Islet precursor cell (in vitro differentiated cells): ENCODE results near the gene ZNF689.
"Not testable (repeated sequence)": the region's sequence is repeated elsewhere in the genome, so short reads cannot be mapped to it uniquely, and the experiment has no call there.

Experiments
- DNase-seq: peaks from one replicate; pipeline ENCODE4 v3.0.0-alpha.2; 2018

Gene ZNF689

GRCh38 chr16:30590869-30591268 is 19.3 kb downstream of the ZNF689 start:
- DNase-seq: not testable (repeated sequence)

- not testable (repeated sequence) for DNase-seq
These were observed 20.6 kb downstream of the ZNF689 start for GRCh38 chr16:30589582-30589981.

DNA sequence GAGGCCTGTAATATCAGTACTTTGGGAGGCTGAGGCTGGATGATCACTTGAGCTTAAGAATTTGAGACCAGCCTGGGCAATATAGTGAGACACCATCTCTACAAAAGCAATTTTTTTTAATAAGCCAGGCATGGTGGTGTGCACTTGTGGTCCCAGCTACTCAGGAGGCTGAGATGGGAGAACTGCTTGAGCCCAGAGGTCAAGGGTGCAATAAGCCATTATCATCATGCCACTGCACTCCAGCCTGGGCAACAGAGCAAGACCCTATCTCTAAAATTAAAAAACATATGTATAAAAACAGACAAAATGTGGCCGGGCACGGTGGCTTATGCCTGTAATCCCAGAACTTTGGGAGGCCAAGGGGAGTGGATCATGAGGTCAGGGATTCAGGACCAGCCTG is 21.5 kb downstream of the ZNF689 start:
- no peak for DNase-seq

GRCh38 chr16:30585400-30586191 is 24.6 kb downstream of the ZNF689 start, which contains the start of gene ZNF785:
Gene ZNF785 (minus strand): TSS chr16:30585697. CDS start chr16:30585611, 86 bp downstream.
- peak; percentile 99 for DNase-seq

DNA sequence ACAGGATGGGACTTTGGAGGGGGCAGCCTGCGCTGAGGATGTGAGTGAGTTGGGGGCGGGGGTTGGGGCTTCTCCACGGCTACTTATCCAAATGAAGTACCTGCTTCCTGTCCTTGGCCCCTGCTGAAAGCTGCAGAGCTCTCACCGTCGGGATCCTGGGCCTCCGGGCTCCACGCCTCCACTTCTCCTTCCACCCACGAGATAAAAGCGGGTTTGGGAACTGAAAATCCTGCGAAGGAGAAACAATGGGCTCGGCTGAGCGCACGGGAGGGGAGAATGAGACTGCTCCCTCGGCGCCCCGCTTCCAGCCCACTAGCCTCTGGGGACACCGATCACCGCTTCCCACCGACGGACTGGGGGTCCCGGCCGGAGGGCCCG is 25.2 kb downstream of the ZNF689 start:
- DNase-seq: no peak

- no peak for DNase-seq
These were observed 27.4 kb downstream of the ZNF689 start for GRCh38 chr16:30582611-30583340.

DNA sequence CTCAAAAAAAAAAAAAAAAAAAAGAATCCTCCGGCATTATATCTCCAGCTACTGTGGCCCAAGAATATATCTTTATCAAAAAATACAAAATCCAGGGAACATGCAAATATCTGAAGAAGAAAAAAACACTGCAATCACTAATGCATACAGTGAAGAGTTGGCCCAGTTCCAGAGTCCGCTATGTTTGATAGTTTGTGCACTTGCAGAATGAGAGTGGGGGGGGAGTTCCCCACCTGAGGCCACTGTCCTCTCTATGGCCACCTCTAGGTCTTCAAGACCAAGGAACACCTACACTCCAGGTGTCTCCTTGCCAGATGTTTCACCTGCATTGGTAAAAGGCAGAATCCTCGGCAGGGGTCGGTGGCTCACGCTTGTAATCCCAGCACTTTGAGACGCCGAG is 28.7 kb downstream of the ZNF689 start:
- DNase-seq: no peak

GRCh38 chr16:30574678-30575077 is 35.5 kb downstream of the ZNF689 start:
- DNase-seq: no peak

- DNase-seq: peak; percentile 96
These were observed 38.5 kb downstream of the ZNF689 start, which contains the start of gene ZNF688 for GRCh38 chr16:30571445-30572322. Gene ZNF688 (minus strand): TSS chr16:30571714. CDS start chr16:30571629, 85 bp downstream.

DNA sequence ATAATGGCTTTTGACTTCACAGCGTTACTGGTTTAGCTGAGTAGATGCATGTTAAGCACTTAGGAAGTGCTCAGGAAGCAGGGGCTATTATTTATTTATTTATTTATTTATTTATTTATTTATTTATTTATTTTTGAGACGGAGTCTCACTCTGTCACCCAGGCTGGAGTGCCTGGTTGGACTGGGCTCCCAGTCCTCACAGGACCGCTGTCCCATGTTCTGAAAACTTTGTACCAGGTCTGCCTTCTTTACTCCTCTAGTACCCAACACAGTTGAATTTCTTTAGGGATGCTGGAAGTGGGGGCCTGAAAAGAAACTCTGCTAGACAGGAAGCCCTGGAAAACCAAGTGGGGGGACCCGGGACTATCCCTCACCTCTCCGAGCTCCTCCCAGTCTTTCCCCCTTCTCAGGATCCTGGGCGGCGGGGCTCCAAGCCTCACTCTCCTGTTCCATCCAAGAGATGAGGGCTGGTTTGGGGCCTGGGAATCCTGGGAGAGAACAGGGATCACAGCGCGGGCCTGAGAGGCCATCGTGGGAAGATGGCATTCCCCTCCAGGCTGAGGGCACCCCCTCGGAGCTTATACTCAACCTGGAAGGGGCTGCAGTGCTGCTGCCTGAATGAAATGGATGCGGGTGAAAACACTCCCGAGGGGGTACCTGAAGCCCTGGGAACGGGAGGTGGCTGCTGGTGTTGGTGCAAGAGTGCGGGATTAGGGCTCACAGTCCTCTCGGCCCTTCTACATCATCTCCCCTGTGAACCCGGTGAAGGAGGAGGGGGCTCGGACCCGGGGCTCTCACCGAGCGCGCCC is 39.3 kb downstream of the ZNF689 start:
- DNase-seq: no peak

GRCh38 chr16:30569746-30570635 is 40.2 kb downstream of the ZNF689 start:
- DNase-seq: no peak

GRCh38 chr16:30569281-30569680 is 40.9 kb downstream of the ZNF689 start:
- no peak for DNase-seq

GRCh38 chr16:30567991-30568638 is 42.1 kb downstream of the ZNF689 start:
- no peak for DNase-seq

- DNase-seq: no peak
These were observed 42.8 kb downstream of the ZNF689 start for GRCh38 chr16:30567160-30567990.

DNA sequence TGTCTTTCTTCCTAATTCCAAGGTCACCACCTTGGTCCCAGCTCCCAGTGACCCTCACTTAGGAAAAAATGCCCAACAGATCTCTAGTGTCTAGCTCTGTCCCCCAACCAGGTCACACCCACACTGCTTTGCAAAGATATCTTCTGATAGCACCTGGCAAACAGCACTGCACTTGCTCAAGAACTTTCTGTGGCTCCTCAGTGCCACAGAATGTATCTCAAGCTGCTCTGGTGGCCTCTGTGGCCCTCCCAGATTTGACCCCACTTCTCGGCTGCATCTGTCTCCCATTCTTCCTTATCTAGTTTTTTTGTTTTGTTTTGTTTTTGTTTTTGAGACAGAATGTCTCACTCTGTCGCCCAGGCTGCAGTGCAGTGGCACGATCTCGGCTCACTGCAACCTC is 43.7 kb downstream of the ZNF689 start:
- no peak for DNase-seq

- no peak for DNase-seq
These were observed 44.2 kb downstream of the ZNF689 start for GRCh38 chr16:30565984-30566383.

DNA sequence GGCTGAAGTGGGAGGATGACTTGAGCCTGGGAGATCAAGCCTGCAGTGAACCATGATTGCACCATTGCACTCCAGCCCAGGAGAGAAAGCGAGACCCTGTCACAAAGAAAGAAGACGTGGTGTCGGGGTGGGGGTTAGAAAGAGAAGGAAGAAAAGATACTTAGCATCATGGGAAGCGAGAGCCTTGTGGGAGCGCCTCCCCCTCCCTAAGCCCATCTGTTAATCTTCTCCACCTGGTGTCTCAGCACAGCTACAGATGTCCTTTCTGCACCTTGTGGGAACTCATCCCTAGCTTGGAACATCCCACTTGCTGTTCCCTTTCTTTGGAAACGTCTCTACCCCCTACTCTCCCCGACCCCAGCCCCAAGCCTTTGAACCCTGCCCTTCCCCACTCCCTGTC is 44.7 kb downstream of the ZNF689 start:
- DNase-seq: no peak

DNA sequence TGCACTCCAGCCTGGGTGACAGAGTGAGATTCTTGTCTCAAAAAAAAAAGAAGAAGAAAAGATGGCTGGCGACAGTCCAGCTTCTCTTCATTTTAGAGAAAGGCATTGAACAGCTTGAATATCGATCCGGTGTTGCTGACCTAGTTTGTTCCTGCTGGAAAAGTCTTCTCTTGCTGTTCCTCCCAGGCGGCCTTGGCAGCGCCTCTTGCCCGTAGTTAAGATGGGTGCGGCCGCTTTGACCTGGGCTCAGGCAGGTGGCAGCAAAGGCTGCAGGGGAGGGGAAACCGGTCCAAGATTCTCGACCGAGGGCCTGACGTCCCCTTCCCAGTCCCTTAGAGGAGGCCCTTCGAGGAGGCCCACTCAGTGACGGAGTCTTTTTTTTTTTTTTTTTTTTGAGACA is 48.2 kb downstream of the ZNF689 start:
- no peak for DNase-seq

DNA sequence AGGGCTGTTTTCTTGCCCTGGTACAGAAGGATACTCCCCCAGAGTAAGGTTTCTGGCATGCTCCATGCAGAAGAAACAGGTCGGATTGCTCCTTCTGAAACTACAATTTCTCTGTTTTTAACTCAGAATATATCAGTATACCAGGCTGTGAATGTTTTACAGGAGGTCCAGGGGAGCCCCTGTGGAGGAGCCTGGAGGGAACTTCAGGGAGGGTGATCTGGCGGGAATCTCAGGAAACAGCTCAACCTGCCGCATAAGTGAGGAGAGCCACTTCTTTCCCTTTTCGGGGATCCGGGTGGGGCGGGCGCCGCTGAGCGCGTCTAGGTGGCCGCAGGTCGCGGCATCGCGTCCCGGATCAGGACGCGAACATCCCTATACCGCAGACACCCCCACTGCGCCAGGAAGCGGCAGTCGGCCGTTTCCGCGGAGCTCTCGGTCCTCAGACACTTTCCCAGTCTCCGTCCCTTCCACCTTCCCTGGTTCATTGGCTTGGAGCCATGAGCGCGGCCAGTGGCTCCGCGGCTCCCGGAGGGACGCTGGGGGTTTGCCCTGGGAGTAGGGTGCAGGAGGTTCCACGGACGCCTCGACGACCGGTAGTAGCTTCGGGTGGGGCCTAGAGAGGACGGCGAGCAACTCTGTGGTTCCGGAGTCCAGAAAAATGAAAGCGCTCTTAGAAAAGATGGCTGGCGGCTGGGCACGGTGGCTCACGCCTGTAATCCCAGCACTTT is 48.9 kb downstream of the ZNF689 start:
- DNase-seq: no peak
